Keratinocyte (primary cell): ENCODE measurements around the gene COL4A4. TPM values are rescaled to one million over a fixed set of nuclear protein-coding genes. Genes with fewer than 3 reads are reported as not detected.

Experiments used
- DNase-seq: peaks from one replicate; pipeline ENCODE4 v3.0.0-alpha.2; 2011; ENCODE audit warnings: low read depth, missing footprints, low spot score
- FAIRE-seq: peaks from 2 replicates; lab custom pipeline; 2011; peaks lifted over from hg19 to GRCh38; lab: Jason Lieb, UNC
- H2AFZ ChIP-seq: 2 replicates; pipeline ENCODE4 v1.6.0; 2012; ENCODE audit warnings: low read length, control low read depth, inconsistent platforms; ENCODE audit not compliant: control insufficient read depth
- H3K27ac ChIP-seq: 2 replicates; pipeline ENCODE4 v1.5.1; 2011; ENCODE audit warnings: low read length; ENCODE audit not compliant: control insufficient read depth, insufficient read depth
- H3K27me3 ChIP-seq: 3 replicates; pipeline ENCODE4 v1.6.0; 2011; ENCODE audit warnings: low read length; ENCODE audit not compliant: control insufficient read depth, insufficient read depth; ENCODE audit errors: extremely low read depth
- H3K36me3 ChIP-seq, 2 experiments: 2 replicates in 1 of 2; 3 replicates in 1 of 2; pipeline ENCODE4 v1.5.1; 2011; ENCODE audit warnings: low read length in 2 of 2, mild to moderate bottlenecking in 1 of 2; ENCODE audit not compliant: control insufficient read depth in 2 of 2, insufficient read depth in 2 of 2; ENCODE audit errors: extremely low read depth in 1 of 2
- H3K4me1 ChIP-seq: 3 replicates; pipeline ENCODE4 v1.5.1; 2011; ENCODE audit warnings: low read length; ENCODE audit not compliant: control insufficient read depth, insufficient read depth; ENCODE audit errors: extremely low read depth
- H3K4me2 ChIP-seq: 3 replicates; pipeline ENCODE4 v1.6.0; 2011; ENCODE audit warnings: low read depth, low read length; ENCODE audit not compliant: control insufficient read depth, insufficient read depth; ENCODE audit errors: extremely low read depth
- H3K4me3 ChIP-seq, 3 experiments: fragments of 200-600 bp in 1 of 3; sonication (generic) in 1 of 3; 2 replicates in 2 of 3; 3 replicates in 1 of 3; pipeline ENCODE4 v1.5.1; 2011 to 2016; ENCODE audit warnings: low read length in 3 of 3, mild to moderate bottlenecking in 3 of 3, control low read depth in 2 of 3, inconsistent platforms in 1 of 3, low read depth in 1 of 3, mixed read lengths in 1 of 3, mixed run types in 1 of 3, moderate library complexity in 1 of 3; ENCODE audit not compliant: control insufficient read depth in 2 of 3, insufficient read depth in 2 of 3; ENCODE audit errors: extremely low read depth in 1 of 3
- H3K79me2 ChIP-seq: 2 replicates; pipeline ENCODE4 v1.6.0; 2012; ENCODE audit warnings: low read length; ENCODE audit not compliant: control insufficient read depth, insufficient read depth
- H3K9ac ChIP-seq: 3 replicates; pipeline ENCODE4 v1.6.0; 2011; ENCODE audit warnings: low read length; ENCODE audit not compliant: control insufficient read depth, insufficient read depth; ENCODE audit errors: extremely low read depth
- H3K9me1 ChIP-seq: 3 replicates; pipeline ENCODE4 v1.6.0; 2011; ENCODE audit warnings: low read length; ENCODE audit not compliant: control insufficient read depth, insufficient read depth; ENCODE audit errors: extremely low read depth
- H3K9me3 ChIP-seq: 2 replicates; pipeline ENCODE4 v1.5.1; 2012; ENCODE audit warnings: low read depth, low read length; ENCODE audit not compliant: control insufficient read depth
- H4K20me1 ChIP-seq: 3 replicates; pipeline ENCODE4 v1.6.0; 2011; ENCODE audit warnings: low read length; ENCODE audit not compliant: control insufficient read depth, insufficient read depth; ENCODE audit errors: extremely low read depth
- CTCF ChIP-seq, 3 experiments: IDR thresholded peaks in 1 of 3; conservative IDR thresholded peaks in 1 of 3; optimal IDR thresholded peaks in 1 of 3; 2 replicates in 2 of 3; 3 replicates in 1 of 3; pipeline versions ENCODE3 to v1.5.1; 2011; ENCODE audit warnings: low read length in 3 of 3, mild to moderate bottlenecking in 3 of 3, moderate library complexity in 2 of 3, control low read depth in 1 of 3, inconsistent platforms in 1 of 3; ENCODE audit not compliant: insufficient read depth in 2 of 3; ENCODE audit errors: extremely low read depth in 1 of 3
- EZH2 ChIP-seq: IDR thresholded peaks from one replicate; pipeline ENCODE4 v1.6.1; 2012; ENCODE audit warnings: inconsistent platforms, mild to moderate bottlenecking, low read length, moderate library complexity
- dilution Hi-C: fragments of 300-500 bp; cut with MboI; formaldehyde crosslinking; loops from one replicate; pipeline ENCODE4 v1.7.0; 2020; ENCODE audit warnings: low sequenced_read_pairs; ENCODE audit not compliant: extremely low pct_ligation_motif_present
- polyA plus RNA-seq, 5 experiments: library from polyadenylated mRNA; depleted of rRNA in 3 of 5; stranded (reverse) in 3 of 5; stranded (forward) in 1 of 5; unstranded in 1 of 5; fragments of >200 nt; gene quantifications; 1 replicate in 1 of 5; 2 replicates in 3 of 5; 3 replicates in 1 of 5; pipeline versions ENCODE4 v1.2.1 to v1.2.3, GENCODE V29; 2011 to 2012; ENCODE audit warnings: missing spikeins in 2 of 5, low read depth in 1 of 5, low replicate concordance in 1 of 5

Gene COL4A4
- polyA plus RNA-seq, 1 donor (not counting 4 experiments of a cell fraction or from before 2014, with no cell fraction given): not detected

- Histone ChIP-seq H3K4me2 (no peak overlapping the region), H2AFZ (no peak overlapping the region), H3K36me3 (no peaks in the 10 kb centered on the region), H3K9me3 (no peaks in the 10 kb centered on the region), H3K4me3 (no peak overlapping the region), H3K9ac (no peak overlapping the region), H3K27ac (no peak overlapping the region), H3K27me3 (no peaks in the 10 kb centered on the region), H3K4me1 (no peaks in the 10 kb centered on the region), H4K20me1 (no peaks in the 10 kb centered on the region), H3K79me2 (no peaks in the 10 kb centered on the region), H3K9me1 (no peaks in the 10 kb centered on the region)
- DNase-seq: no peak
- FAIRE-seq: no peak
- dilution Hi-C loops: no loop called here
- TF ChIP-seq EZH2: no peak
- TF ChIP-seq CTCF (optimal IDR thresholded peaks at IDR 0.05 in 1 of 3, IDR thresholded peaks at IDR 0.05 in 1 of 3, conservative IDR thresholded peaks at IDR 0.05 in 1 of 3; ENCODE audit: extremely low read depth in 1 of 3, insufficient read depth in 2 of 3, low read length in 3 of 3): no peak
Measured at GRCh38 chr2:227057060-227057459, 106.9 kb downstream of the COL4A4 start.

GRCh38 chr2:227054006-227054405 is 110.0 kb downstream of the COL4A4 start:
- no peaks in the 10 kb centered on the region for H3K9me3 ChIP-seq
- no peak overlapping the region for H3K4me3 ChIP-seq
- H3K36me3 ChIP-seq: no peaks in the 10 kb centered on the region
- H4K20me1 ChIP-seq: no peaks in the 10 kb centered on the region
- dilution Hi-C loops: no loop called here
- H3K27me3 ChIP-seq: no peaks in the 10 kb centered on the region
- DNase-seq (no peak), FAIRE-seq (no peak)
- H3K9me1 ChIP-seq: no peaks in the 10 kb centered on the region
- no peak overlapping the region for H3K4me2 ChIP-seq
- TF ChIP-seq CTCF (optimal IDR thresholded peaks at IDR 0.05 in 1 of 3, IDR thresholded peaks at IDR 0.05 in 1 of 3, conservative IDR thresholded peaks at IDR 0.05 in 1 of 3; ENCODE audit: extremely low read depth in 1 of 3, insufficient read depth in 2 of 3, low read length in 3 of 3): no peak
- no peak for TF ChIP-seq EZH2
- H2AFZ ChIP-seq: no peak overlapping the region
- no peaks in the 10 kb centered on the region for H3K4me1 ChIP-seq
- H3K9ac ChIP-seq: no peak overlapping the region
- no peaks in the 10 kb centered on the region for H3K79me2 ChIP-seq
- no peak overlapping the region for H3K27ac ChIP-seq
